H9 (cell line): ENCODE measurements around the gene SCN5A. TPM values are rescaled to one million over a fixed set of nuclear protein-coding genes. Genes with fewer than 3 reads are reported as not detected.

ENCODE experiments used
- DNase-seq: peaks from one replicate; pipeline ENCODE4 v3.0.0-alpha.2; 2017
- H2AFZ ChIP-seq: one replicate; pipeline ENCODE4 v1.6.1; 2013; ENCODE audit warnings: mild to moderate bottlenecking, low read length, control low read depth, moderate library complexity
- H2AK5ac ChIP-seq: 2 replicates; pipeline ENCODE4 v1.6.1; 2013; ENCODE audit warnings: low read length, control low read depth, mixed read lengths; ENCODE audit not compliant: insufficient read length
- H2BK120ac ChIP-seq: one replicate; pipeline ENCODE4 v1.6.1; 2013; ENCODE audit warnings: low read depth, mild to moderate bottlenecking, low read length, control low read depth, inconsistent platforms; ENCODE audit not compliant: poor library complexity, severe bottlenecking
- H2BK12ac ChIP-seq: 2 replicates; pipeline ENCODE4 v1.6.1; 2013; ENCODE audit warnings: low read length, control low read depth, mixed read lengths, low read depth; ENCODE audit not compliant: insufficient read length
- H2BK15ac ChIP-seq: 2 replicates; pipeline ENCODE4 v1.6.1; 2013; ENCODE audit warnings: low read depth, low read length, control low read depth
- H2BK20ac ChIP-seq: one replicate; pipeline ENCODE4 v1.6.1; 2013; ENCODE audit warnings: low read depth, mild to moderate bottlenecking, low read length, control low read depth, inconsistent platforms; ENCODE audit not compliant: poor library complexity, severe bottlenecking
- H2BK5ac ChIP-seq: 2 replicates; pipeline ENCODE4 v1.6.1; 2013; ENCODE audit warnings: low read length, control low read depth, mixed read lengths; ENCODE audit not compliant: insufficient read length
- H3K14ac ChIP-seq: 2 replicates; pipeline ENCODE4 v1.6.1; 2013; ENCODE audit warnings: low read length, control low read depth; ENCODE audit not compliant: insufficient read depth
- H3K18ac ChIP-seq: 2 replicates; pipeline ENCODE4 v1.6.1; 2013; ENCODE audit warnings: low read depth, mild to moderate bottlenecking, mixed read lengths, low read length, control low read depth; ENCODE audit not compliant: insufficient read length
- H3K23ac ChIP-seq: 2 replicates; pipeline ENCODE4 v1.6.1; 2013; ENCODE audit warnings: low read length, control low read depth, mixed read lengths, low read depth; ENCODE audit not compliant: insufficient read length
- H3K23me2 ChIP-seq: 2 replicates; pipeline ENCODE4 v1.6.1; 2013; ENCODE audit warnings: low read depth, mild to moderate bottlenecking, mixed read lengths, low read length, control low read depth; ENCODE audit not compliant: insufficient read length, poor library complexity, severe bottlenecking
- H3K27ac ChIP-seq: 2 replicates; pipeline ENCODE4 v1.5.1; 2013; ENCODE audit warnings: low read length, control low read depth, mixed read lengths, low read depth; ENCODE audit not compliant: insufficient read length
- H3K27me3 ChIP-seq: 2 replicates; pipeline ENCODE4 v1.6.1; 2013; ENCODE audit warnings: low read length, control low read depth, inconsistent platforms; ENCODE audit not compliant: insufficient read depth
- H3K4ac ChIP-seq: 2 replicates; pipeline ENCODE4 v1.6.1; 2013; ENCODE audit warnings: low read depth, mild to moderate bottlenecking, control low read depth, inconsistent platforms, low read length, moderate library complexity
- H3K4me1 ChIP-seq: 2 replicates; pipeline ENCODE4 v1.6.1; 2013; ENCODE audit warnings: low read length, control low read depth, inconsistent platforms; ENCODE audit not compliant: insufficient read depth
- H3K4me2 ChIP-seq: 2 replicates; pipeline ENCODE4 v1.6.1; 2013; ENCODE audit warnings: low read length, control low read depth, mixed read lengths; ENCODE audit not compliant: insufficient read length, insufficient read depth
- H3K56ac ChIP-seq: 2 replicates; pipeline ENCODE4 v1.6.1; 2013; ENCODE audit warnings: low read depth, mild to moderate bottlenecking, mixed read lengths, low read length, control low read depth; ENCODE audit not compliant: insufficient read length
- H3K79me1 ChIP-seq: 2 replicates; pipeline ENCODE4 v1.6.1; 2013; ENCODE audit warnings: low read depth, mild to moderate bottlenecking, moderate library complexity, low read length, control low read depth, inconsistent platforms; ENCODE audit not compliant: insufficient read depth, poor library complexity, severe bottlenecking
- H3K79me2 ChIP-seq: 2 replicates; pipeline ENCODE4 v1.6.1; 2013; ENCODE audit warnings: low read length, control low read depth, inconsistent platforms; ENCODE audit not compliant: insufficient read depth
- H3K9ac ChIP-seq: 2 replicates; pipeline ENCODE4 v1.6.1; 2013; ENCODE audit warnings: low read length, control low read depth, mixed read lengths; ENCODE audit not compliant: insufficient read length; ENCODE audit errors: extremely low read depth
- H3K9me3 ChIP-seq: one replicate; pipeline ENCODE4 v1.6.1; 2013; ENCODE audit warnings: low read depth, low read length, inconsistent platforms; ENCODE audit not compliant: control insufficient read depth
- H3T11ph ChIP-seq: one replicate; pipeline ENCODE4 v1.6.1; 2013; ENCODE audit warnings: mild to moderate bottlenecking, low read length, control low read depth, inconsistent platforms
- H4K20me1 ChIP-seq: one replicate; pipeline ENCODE4 v1.6.1; 2013; ENCODE audit not compliant: control insufficient read depth, insufficient read length, insufficient read depth
- H4K5ac ChIP-seq: 2 replicates; pipeline ENCODE4 v1.6.1; 2013; ENCODE audit warnings: low read depth, mild to moderate bottlenecking, mixed read lengths, low read length, control low read depth; ENCODE audit not compliant: insufficient read length
- H4K8ac ChIP-seq: replicated peaks from 2 replicates; pipeline ENCODE4 v1.6.1; 2013; ENCODE audit warnings: low read length, control low read depth, mixed read lengths, low read depth; ENCODE audit not compliant: insufficient read length
- H4K91ac ChIP-seq: 2 replicates; pipeline ENCODE4 v1.6.1; 2013; ENCODE audit warnings: low read depth, mild to moderate bottlenecking, moderate library complexity, mixed read lengths, low read length, control low read depth; ENCODE audit not compliant: insufficient read length
- H3K27ac Mint-ChIP-seq, 3 experiments: 2 replicates in 2 of 3; 3 replicates in 1 of 3; pipeline ENCODE4 v1.8.0; 2020 to 2021; ENCODE audit warnings: mixed read lengths in 3 of 3, mild to moderate bottlenecking in 1 of 3, moderate library complexity in 1 of 3
- H3K27me3 Mint-ChIP-seq: 2 replicates; pipeline ENCODE4 v1.8.0; 2021; ENCODE audit warnings: low read depth, mild to moderate bottlenecking, moderate library complexity, mixed read lengths
- H3K36me3 Mint-ChIP-seq, 3 experiments: 2 replicates in 2 of 3; 3 replicates in 1 of 3; pipeline ENCODE4 v1.8.0; 2020 to 2021; ENCODE audit warnings: low read depth in 3 of 3, mixed read lengths in 3 of 3; ENCODE audit not compliant: insufficient read depth in 1 of 3
- H3K4me1 Mint-ChIP-seq, 2 experiments: 2 replicates each; pipeline ENCODE4 v1.8.0; 2020; ENCODE audit warnings: mixed read lengths in 2 of 2
- H3K4me3 Mint-ChIP-seq, 2 experiments: 2 replicates in 1 of 2; 3 replicates in 1 of 2; pipeline ENCODE4 v1.8.0; 2020 to 2021; ENCODE audit warnings: mild to moderate bottlenecking in 2 of 2, mixed read lengths in 2 of 2, moderate library complexity in 1 of 2
- H3K9me3 Mint-ChIP-seq, 2 experiments: 2 replicates in 1 of 2; 3 replicates in 1 of 2; pipeline ENCODE4 v1.8.0; 2020; ENCODE audit warnings: mild to moderate bottlenecking in 2 of 2, mixed read lengths in 2 of 2, moderate library complexity in 1 of 2
- WGBS: extraction: QIAGEN DNeasy Blood & Tissue Kit; methylation state at CpG from one replicate; pipeline ENCODE4 v1.1.7; 2013; ENCODE audit warnings: missing lambda C conversion rate, low lambda C conversion rate, mixed read lengths; ENCODE audit not compliant: insufficient read length; ENCODE audit errors: extremely low coverage; 5-methylcytosine and 5-hydroxymethylcytosine counted together
- total RNA-seq: library from RNA; stranded (reverse); gene quantifications from 2 replicates; pipeline ENCODE4 v1.2.1, GENCODE V29; 2021
- TF ChIP-seq, protein P1 (sequence below): fragments of 200-600 bp; sonication (generic); conservative IDR thresholded peaks from 3 replicates; pipeline ENCODE4 v1.8.0; 2021; ENCODE audit warnings: antibody characterized with exemption, mild to moderate bottlenecking

SCN5A gene
- total RNA-seq, 1 experiment from 2014 or later: 6.5 TPM

GRCh38 chr3:38579141-38579540, 70.3 kb downstream of the SCN5A start:
- no peak overlapping the region for H4K8ac ChIP-seq
- no peaks in the 10 kb centered on the region; the same call in 1 of the 2 replicates for H3K4me1 ChIP-seq
- TF ChIP-seq, protein P1, sequence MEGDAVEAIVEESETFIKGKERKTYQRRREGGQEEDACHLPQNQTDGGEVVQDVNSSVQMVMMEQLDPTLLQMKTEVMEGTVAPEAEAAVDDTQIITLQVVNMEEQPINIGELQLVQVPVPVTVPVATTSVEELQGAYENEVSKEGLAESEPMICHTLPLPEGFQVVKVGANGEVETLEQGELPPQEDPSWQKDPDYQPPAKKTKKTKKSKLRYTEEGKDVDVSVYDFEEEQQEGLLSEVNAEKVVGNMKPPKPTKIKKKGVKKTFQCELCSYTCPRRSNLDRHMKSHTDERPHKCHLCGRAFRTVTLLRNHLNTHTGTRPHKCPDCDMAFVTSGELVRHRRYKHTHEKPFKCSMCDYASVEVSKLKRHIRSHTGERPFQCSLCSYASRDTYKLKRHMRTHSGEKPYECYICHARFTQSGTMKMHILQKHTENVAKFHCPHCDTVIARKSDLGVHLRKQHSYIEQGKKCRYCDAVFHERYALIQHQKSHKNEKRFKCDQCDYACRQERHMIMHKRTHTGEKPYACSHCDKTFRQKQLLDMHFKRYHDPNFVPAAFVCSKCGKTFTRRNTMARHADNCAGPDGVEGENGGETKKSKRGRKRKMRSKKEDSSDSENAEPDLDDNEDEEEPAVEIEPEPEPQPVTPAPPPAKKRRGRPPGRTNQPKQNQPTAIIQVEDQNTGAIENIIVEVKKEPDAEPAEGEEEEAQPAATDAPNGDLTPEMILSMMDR: no peak
- Mint-ChIP-seq H3K36me3 (no peaks in the 10 kb centered on the region; a peak in 3 of 7 replicates), H3K27ac (no peak overlapping the region), H3K4me3 (no peak overlapping the region), H3K9me3 (no peaks in the 10 kb centered on the region), H3K4me1 (peaks cover 13 to 21% of the 10 kb centered on the region in 2 experiments), H3K27me3 (peaks cover 2% of the 10 kb centered on the region; the same call in 1 of the 2 replicates)
- H3K14ac ChIP-seq: no peak overlapping the region
- H3K23ac ChIP-seq: no peak overlapping the region
- no peak overlapping the region for H2BK20ac ChIP-seq
- H3K18ac ChIP-seq: no peak overlapping the region
- H3K4ac ChIP-seq: no peak overlapping the region
- H3K23me2 ChIP-seq: no peaks in the 10 kb centered on the region
- peak; percentile 72 for DNase-seq
- WGBS: no CpG with 5 or more reads among the region's 12 CpGs
- no peak overlapping the region for H3T11ph ChIP-seq
- H3K79me2 ChIP-seq: no peaks in the 10 kb centered on the region
- H3K9me3 ChIP-seq: no peaks in the 10 kb centered on the region
- no peaks in the 10 kb centered on the region for H4K20me1 ChIP-seq
- H2BK15ac ChIP-seq: no peak overlapping the region
- no peaks in the 10 kb centered on the region for H3K27me3 ChIP-seq
- no peak overlapping the region for H2BK12ac ChIP-seq
- H4K91ac ChIP-seq: no peak overlapping the region
- H2AK5ac ChIP-seq: no peak overlapping the region
- no peak overlapping the region for H2BK5ac ChIP-seq
- H3K4me2 ChIP-seq: no peak overlapping the region
- H3K9ac ChIP-seq: no peak overlapping the region
- H3K79me1 ChIP-seq: no peaks in the 10 kb centered on the region
- H2AFZ ChIP-seq: no peak overlapping the region
- H3K27ac ChIP-seq: no peak overlapping the region
- H4K5ac ChIP-seq: no peak overlapping the region
- H2BK120ac ChIP-seq: no peak overlapping the region
- H3K56ac ChIP-seq: no peak overlapping the region
